ENCODE measurements around the gene EIF2S2.

The EIF2S2 gene

GRCh38 chr20:34089655-34090345, 22.2 kb downstream of the EIF2S2 start:
- DNase-seq (ENCODE audit: low spot score), result no peak

- no peak for DNase-seq (ENCODE audit: low spot score)
These were observed 22.9 kb downstream of the EIF2S2 start for GRCh38 chr20:34089175-34089479.

GRCh38 chr20:34088305-34089174, 23.5 kb downstream of the EIF2S2 start:
- DNase-seq (ENCODE audit: low spot score), result no peak

GRCh38 chr20:34085544-34086040, 26.5 kb downstream of the EIF2S2 start:
- DNase-seq (ENCODE audit: low spot score), result no peak

- no peak for DNase-seq (ENCODE audit: low spot score)
These were observed 27.7 kb downstream of the EIF2S2 start for GRCh38 chr20:34084227-34084923.

GRCh38 chr20:34083781-34084180, 28.3 kb downstream of the EIF2S2 start:
- no peak for DNase-seq (ENCODE audit: low spot score)

- DNase-seq (ENCODE audit: low spot score), result no peak
These were observed 28.9 kb downstream of the EIF2S2 start for GRCh38 chr20:34083137-34083536.

- no peak for DNase-seq (ENCODE audit: low spot score)
These were observed 29.7 kb downstream of the EIF2S2 start for GRCh38 chr20:34082232-34082887.

- no peak for DNase-seq (ENCODE audit: low spot score)
These were observed 32.2 kb downstream of the EIF2S2 start for GRCh38 chr20:34079818-34080217.

- no peak for DNase-seq (ENCODE audit: low spot score)
These were observed 33.5 kb downstream of the EIF2S2 start for GRCh38 chr20:34078540-34078939.

GRCh38 chr20:34076952-34077351, 35.1 kb downstream of the EIF2S2 start:
- DNase-seq (ENCODE audit: low spot score), result no peak

- no peak for DNase-seq (ENCODE audit: low spot score)
These were observed 36.4 kb downstream of the EIF2S2 start for GRCh38 chr20:34075647-34076046.

GRCh38 chr20:34074101-34074760, 37.8 kb downstream of the EIF2S2 start:
- no peak for DNase-seq (ENCODE audit: low spot score)

GRCh38 chr20:34072778-34073177, 39.3 kb downstream of the EIF2S2 start:
- no peak for DNase-seq (ENCODE audit: low spot score)

- DNase-seq (ENCODE audit: low spot score), result no peak
These were observed 40.0 kb downstream of the EIF2S2 start for GRCh38 chr20:34072076-34072475.

- DNase-seq (ENCODE audit: low spot score), result no peak
These were observed 41.2 kb downstream of the EIF2S2 start for GRCh38 chr20:34070859-34071258.

GRCh38 chr20:34070079-34070439, 42.0 kb downstream of the EIF2S2 start:
- DNase-seq (ENCODE audit: low spot score), result no peak

GRCh38 chr20:34069341-34070078, 42.5 kb downstream of the EIF2S2 start:
- DNase-seq (ENCODE audit: low spot score), result peak; percentile 86

GRCh38 chr20:34068001-34068400, 44.0 kb downstream of the EIF2S2 start:
- DNase-seq (ENCODE audit: low spot score), result no peak

GRCh38 chr20:34066476-34067090, 45.5 kb downstream of the EIF2S2 start:
- no peak for DNase-seq (ENCODE audit: low spot score)

GRCh38 chr20:34065260-34065659, 46.8 kb downstream of the EIF2S2 start:
- no peak for DNase-seq (ENCODE audit: low spot score)
